Ascending aorta (tissue), 2 donors: ENCODE results near the gene BLTP2. TPM values are rescaled to one million over a fixed set of nuclear protein-coding genes. Genes with fewer than 3 reads are reported as not detected.

ENCODE experiments used
- DNase-seq, 2 donors: peaks; one replicate each; pipeline ENCODE4 v3.0.0-alpha.2; 2019; ENCODE audit warnings: low spot score in 2 of 2
- H3K27ac ChIP-seq, 2 donors: fragments of 200-600 bp; sonication (generic); one replicate each; pipeline ENCODE4 v1.5.1; 2016 to 2017; ENCODE audit warnings: mild to moderate bottlenecking in 1 of 2
- H3K27me3 ChIP-seq: fragments of 200-600 bp; sonication (generic); one replicate; pipeline ENCODE4 v1.5.1; 2017
- H3K36me3 ChIP-seq, 2 donors: fragments of 200-600 bp; sonication (generic); one replicate each; pipeline ENCODE4 v1.5.1; 2016
- H3K4me1 ChIP-seq, 2 donors: fragments of 200-600 bp; sonication (generic); one replicate each; pipeline ENCODE4 v1.5.1; 2016 to 2017; ENCODE audit warnings: mild to moderate bottlenecking in 1 of 2
- H3K4me3 ChIP-seq, 2 donors: fragments of 200-600 bp; sonication (generic); one replicate each; pipeline ENCODE4 v1.5.1; 2016 to 2017; ENCODE audit warnings: mild to moderate bottlenecking in 1 of 2
- H3K9me3 ChIP-seq, 2 donors: fragments of 200-600 bp; sonication (generic); one replicate each; pipeline ENCODE4 v1.5.1; 2016
- CTCF ChIP-seq, 3 experiments: fragments of 200-600 bp in 2 of 3; fragments of 450-650 bp in 1 of 3; sonication (generic) in 2 of 3; IDR thresholded peaks; one replicate each; pipeline ENCODE4 v1.5.1; 2016 to 2019; ENCODE audit warnings: antibody characterized with exemption in 3 of 3, mild to moderate bottlenecking in 1 of 3, moderate library complexity in 1 of 3
- intact Hi-C: fragments of 100-400 bp; cut with DNase I; formaldehyde crosslinking; loops from one replicate; pipeline ENCODE4 v1.15.1; 2023
- total RNA-seq: library from RNA; depleted of rRNA; stranded (reverse); fragments of >200 nt; gene quantifications from one replicate; pipeline ENCODE4 v1.1.0, GENCODE V29; 2016

The BLTP2 gene
- total RNA-seq, result 104 TPM

GRCh38 chr17:28644787-28645575 is at the start of gene BLTP2:
Gene BLTP2, minus strand, starts transcription at chr17:28645158. Its CDS starts 102 bp downstream, at chr17:28645056.
- peak within 1 kb of the TSS; percentile 93 to 94 for H3K27ac ChIP-seq
- peak; percentile 81 to 97 for DNase-seq
- peaks cover 5 to 27% of the 10 kb centered on the region in 2 donors for H3K4me1 ChIP-seq
- H3K9me3 ChIP-seq, result no peaks in the 10 kb centered on the region
- H3K4me3 ChIP-seq, result peak within 1 kb of the TSS; percentile 91 to 95
- intact Hi-C loops, result loop anchor here (2.0 to 5.0 kb wide), 4 partner anchors 68 to 308 kb away; partner anchors contain the start of genes ALDOC, IFT20, PHF12 and RPL23A
- peaks cover 16 to 38% of the 10 kb centered on the region in 2 donors for H3K36me3 ChIP-seq
- no peak for TF ChIP-seq CTCF (IDR thresholded peaks at IDR 0.05)
- H3K27me3 ChIP-seq, result no peaks in the 10 kb centered on the region

GRCh38 chr17:28693869-28694268 is 48.9 kb upstream of the BLTP2 start:
- Histone ChIP-seq H3K27ac (no peak overlapping the region), H3K36me3 (peaks cover 78 to 95% of the 10 kb centered on the region in 2 donors), H3K9me3 (no peaks in the 10 kb centered on the region), H3K27me3 (no peaks in the 10 kb centered on the region), H3K4me3 (no peak overlapping the region), H3K4me1 (no peaks in the 10 kb centered on the region)
- TF ChIP-seq CTCF (IDR thresholded peaks at IDR 0.05), result no peak
- intact Hi-C loops, result no loop called here
- no peak for DNase-seq

GRCh38 chr17:28689011-28689410 is 44.1 kb upstream of the BLTP2 start:
- no peaks in the 10 kb centered on the region for H3K9me3 ChIP-seq
- H3K27ac ChIP-seq, result no peak overlapping the region
- no peaks in the 10 kb centered on the region for H3K4me1 ChIP-seq
- intact Hi-C loops, result no loop called here
- TF ChIP-seq CTCF (IDR thresholded peaks at IDR 0.05), result no peak
- peaks cover 79 to 95% of the 10 kb centered on the region in 2 donors for H3K36me3 ChIP-seq
- no peaks in the 10 kb centered on the region for H3K27me3 ChIP-seq
- DNase-seq, result no peak
- H3K4me3 ChIP-seq, result no peak overlapping the region

GRCh38 chr17:28688481-28688880 is 43.5 kb upstream of the BLTP2 start:
- TF ChIP-seq CTCF (IDR thresholded peaks at IDR 0.05), result no peak
- Histone ChIP-seq H3K27me3 (no peaks in the 10 kb centered on the region), H3K36me3 (peaks cover 79 to 95% of the 10 kb centered on the region in 2 donors), H3K9me3 (no peaks in the 10 kb centered on the region), H3K4me1 (no peaks in the 10 kb centered on the region), H3K27ac (no peak overlapping the region), H3K4me3 (no peak overlapping the region)
- intact Hi-C loops, result no loop called here
- no peak for DNase-seq

GRCh38 chr17:28686296-28686695 is 41.3 kb upstream of the BLTP2 start:
- no peak for DNase-seq
- TF ChIP-seq CTCF (IDR thresholded peaks at IDR 0.05), result no peak
- H3K36me3 ChIP-seq, result peaks cover 100% of the 10 kb centered on the region in 2 donors

More at GRCh38 chr17:28686296-28686695, 41.3 kb upstream of the BLTP2 start:
- intact Hi-C loops, result no loop called here
- Histone ChIP-seq H3K27me3 (no peaks in the 10 kb centered on the region), H3K4me1 (no peaks in the 10 kb centered on the region), H3K27ac (no peak overlapping the region), H3K9me3 (no peaks in the 10 kb centered on the region), H3K4me3 (no peak overlapping the region)
